GM12878 (cell line): ENCODE data around the gene SPAG9. TPM values are rescaled to one million over a fixed set of nuclear protein-coding genes. Genes with fewer than 3 reads are reported as not detected.

Experiments used
- ATAC-seq: fragments of 200-7000 bp; cut with Tn5 transposase; 3 replicates; pipeline ENCODE4 v1.9.1; 2020; ENCODE audit warnings: mild to moderate bottlenecking, moderate library complexity
- BruUV-seq: library from RNA; stranded (reverse); fragments of 400-500 nt; replicated peaks from 2 replicates; lab custom pipeline; 2021; lab: Mats Ljungman, UMichigan
- CTCF ChIA-PET: fragments of 300-600 bp; sonication (Branson Sonifier 250); formaldehyde crosslinking; extraction: SDS; loops from one replicate; lab custom pipeline; 2021; ENCODE audit warnings: inconsistent platforms; lab: Yijun Ruan, JAX
- POLR2A ChIA-PET: fragments of 350-600 bp; formaldehyde crosslinking; extraction: SDS; loops from one replicate; lab custom pipeline; 2021; ENCODE audit warnings: inconsistent platforms; lab: Charles Lee
- RAD21 ChIA-PET: fragments of 300-600 bp; sonication (Branson Sonifier 250); formaldehyde crosslinking; loops from one replicate; lab custom pipeline; 2023; ENCODE audit warnings: antibody characterized with exemption; ENCODE audit not compliant: unreplicated experiment; lab: Charles Lee
- SMC1A ChIA-PET: fragments of 300-600 bp; sonication (Branson Sonifier 250); formaldehyde crosslinking; loops from one replicate; lab custom pipeline; 2023; ENCODE audit not compliant: unreplicated experiment, uncharacterized antibody; lab: Charles Lee
- DNase-seq: peaks from one replicate; pipeline ENCODE4 v3.0.0-alpha.2; 2011; ENCODE audit warnings: low read depth, low spot score
- FAIRE-seq: peaks from 3 replicates; lab custom pipeline; 2011; peaks lifted over from hg19 to GRCh38; lab: Jason Lieb, UNC
- H2AFZ ChIP-seq: 2 replicates; pipeline ENCODE4 v1.6.0; 2011; ENCODE audit warnings: low read depth, low read length, control low read depth; ENCODE audit not compliant: control insufficient read depth
- H3K27ac ChIP-seq: 2 replicates; pipeline ENCODE4 v1.5.1; 2011; ENCODE audit warnings: control low read depth; ENCODE audit not compliant: control insufficient read depth, insufficient read depth
- H3K27me3 ChIP-seq, 2 experiments: replicated peaks in 1 of 2; 2 replicates each; pipeline versions ENCODE4 v1.6.0 to v1.6.1; 2011; ENCODE audit warnings: low read length in 1 of 2; ENCODE audit not compliant: control insufficient read depth in 2 of 2, insufficient read depth in 2 of 2
- H3K36me3 ChIP-seq, 2 experiments: 2 replicates each; pipeline ENCODE4 v1.5.1; 2011; ENCODE audit warnings: low read length in 1 of 2; ENCODE audit not compliant: control insufficient read depth in 2 of 2, insufficient read depth in 2 of 2
- H3K4me1 ChIP-seq: 2 replicates; pipeline ENCODE4 v1.6.1; 2011; ENCODE audit warnings: mild to moderate bottlenecking, low read length, moderate library complexity, mixed read lengths; ENCODE audit not compliant: control insufficient read depth, insufficient read depth
- H3K4me2 ChIP-seq: 2 replicates; pipeline ENCODE4 v1.6.0; 2011; ENCODE audit warnings: control low read depth; ENCODE audit not compliant: control insufficient read depth, insufficient read depth
- H3K4me3 ChIP-seq: fragments of 200-600 bp; sonication (generic); 2 replicates; pipeline ENCODE4 v1.5.1; 2016
- H3K79me2 ChIP-seq: 2 replicates; pipeline ENCODE4 v1.6.0; 2011; ENCODE audit warnings: low read length; ENCODE audit not compliant: control insufficient read depth, insufficient read depth
- H3K9ac ChIP-seq: 2 replicates; pipeline ENCODE4 v1.8.0; 2011; ENCODE audit warnings: low read length, control low read depth, mixed read lengths; ENCODE audit not compliant: control insufficient read depth, insufficient read depth
- H3K9me3 ChIP-seq: replicated peaks from 3 replicates; pipeline ENCODE4 v1.5.1; 2011; ENCODE audit warnings: mild to moderate bottlenecking, low read length; ENCODE audit not compliant: control insufficient read depth, insufficient read depth
- H4K20me1 ChIP-seq: 2 replicates; pipeline ENCODE4 v1.6.0; 2011; ENCODE audit not compliant: control insufficient read depth, insufficient read depth
- E2F8 ChIP-seq: fragments of 450-650 bp; IDR thresholded peaks from 2 replicates; pipeline ENCODE4 v1.6.1; 2018; ENCODE audit warnings: mild to moderate bottlenecking, low read depth, moderate library complexity; ENCODE audit not compliant: partially characterized antibody
- KAT2A ChIP-seq: conservative IDR thresholded peaks from 2 replicates; pipeline ENCODE4 v1.6.1; 2011; ENCODE audit warnings: low read depth, low read length; ENCODE audit not compliant: control insufficient read depth
- NR2C1 ChIP-seq: fragments of 450-650 bp; IDR thresholded peaks from 2 replicates; pipeline ENCODE4 v1.6.1; 2017; ENCODE audit warnings: antibody characterized with exemption, mild to moderate bottlenecking, moderate library complexity
- ZBED1 ChIP-seq: IDR thresholded peaks from 2 replicates; pipeline ENCODE4 v1.6.1; 2016; ENCODE audit warnings: borderline replicate concordance
- WGBS: methylation state at CpG from one replicate; pipeline ENCODE4 v1.1.6; 2016; ENCODE audit warnings: low lambda C conversion rate; ENCODE audit not compliant: insufficient replicate concordance, insufficient coverage; ENCODE audit errors: missing lambda C conversion rate; 5-methylcytosine and 5-hydroxymethylcytosine counted together
- in situ Hi-C: fragments of 300-500 bp; cut with MboI; formaldehyde crosslinking; loops from 9 replicates; pipeline ENCODE4 v1.14.3; 2018; ENCODE audit warnings: mixed read lengths
- intact Hi-C: fragments of 100-400 bp; cut with micrococcal nuclease; formaldehyde crosslinking; loops from one replicate; pipeline ENCODE4 v1.14.2; 2022; ENCODE audit not compliant: unreplicated experiment
- polyA plus RNA-seq, 11 experiments: library from polyadenylated mRNA; depleted of rRNA in 4 of 11; unstranded in 6 of 11; stranded (reverse) in 5 of 11; fragments of >200 nt; fragmentation: Nextera tagmentation in 4 of 11; fragmentation: Illumina TruSeq in 1 of 11; extraction: Ambion mirVana in 4 of 11; extraction: Trizol in 1 of 11; gene quantifications; 1 replicate in 1 of 11; 2 replicates in 10 of 11; pipeline versions ENCODE4 v1.2.1 to v1.2.3, GENCODE V29; 2011 to 2016; ENCODE audit warnings: inconsistent platforms in 2 of 11, missing spikeins in 2 of 11, low read depth in 1 of 11
- total RNA-seq, 4 experiments: library from RNA; depleted of rRNA in 3 of 4; stranded (reverse); fragments of >200 nt in 3 of 4; fragmentation: Illumina TruSeq in 1 of 4; extraction: Trizol in 1 of 4; gene quantifications; 2 replicates each; pipeline versions ENCODE4 v1.2.1 to v1.2.3, GENCODE V29; 2013 to 2021

The SPAG9 gene
- total and polyA plus RNA-seq, 10 of the 15 experiments (the other 5 are each of a cell fraction or from before 2014, with no cell fraction given) = 6.6 to 42.0 (median 24.9) TPM

DNA sequence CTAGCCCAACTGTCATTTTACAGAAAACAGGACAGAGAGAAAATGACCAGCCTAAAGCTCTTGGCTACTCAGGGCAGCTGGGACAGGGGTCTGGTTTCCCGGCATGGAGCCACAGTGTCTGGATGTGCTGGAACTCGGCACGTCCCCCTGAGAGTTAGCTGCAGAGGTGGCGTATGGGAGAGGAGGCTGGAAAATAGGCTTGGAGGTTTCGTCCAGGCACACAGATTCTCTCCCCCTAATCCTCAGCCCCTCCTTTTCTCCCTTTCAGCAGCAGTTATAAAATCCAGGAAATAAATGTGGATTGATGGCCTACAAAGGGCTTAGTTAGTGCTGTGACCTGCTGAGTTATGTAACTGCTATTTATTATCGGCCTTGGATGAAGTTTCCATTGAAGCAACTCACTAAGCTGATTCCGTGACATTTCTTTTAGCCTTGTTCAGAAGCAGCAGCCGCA, 165.0 kb downstream of the SPAG9 start:
- BruUV-seq = no TSS peak
- H4K20me1 ChIP-seq = no peaks in the 10 kb centered on the region
- peaks cover 13% of the 10 kb centered on the region for H3K4me1 ChIP-seq
- H3K27me3 ChIP-seq = no peaks in the 10 kb centered on the region
- ChIA-PET RAD21 (no interaction called here), SMC1A (interaction anchor here (1.6 to 3.7 kb wide), 2 partner anchors 99 to 103 kb away, joined by 4 to 28 read pairs; no protein-coding TSS in a partner anchor), POLR2A (no interaction called here), CTCF (interaction anchor here (0.6 to 12.2 kb wide), 9 partner anchors 9 to 742 kb away, joined by 3 to 309 read pairs (median 9); partner anchors contain the start of gene TOB1)
- no peak overlapping the region for H3K4me2 ChIP-seq
- H3K79me2 ChIP-seq = no peaks in the 10 kb centered on the region
- in situ Hi-C loops = loop anchor here (10.0 kb wide), 2 partner anchors 171 to 411 kb away; partner anchors contain the start of gene SPATA20
- no peak overlapping the region for H3K4me3 ChIP-seq
- intact Hi-C loops = loop anchor here (2.0 to 10.0 kb wide), 2 partner anchors 103 to 411 kb away; partner anchors contain the start of gene SPATA20
- H3K9ac ChIP-seq = no peak overlapping the region
- no peak overlapping the region for H3K27ac ChIP-seq
- H2AFZ ChIP-seq = no peak overlapping the region
- DNase-seq = no peak
- ATAC-seq = no peak
- no peak for FAIRE-seq
- TF ChIP-seq ZBED1 (no peak), KAT2A (no peak), NR2C1 (no peak), E2F8 (no peak)
- no peaks in the 10 kb centered on the region for H3K9me3 ChIP-seq
- 70% methylated on average over 8 of the region's 8 CpGs for WGBS
- H3K36me3 ChIP-seq = no peaks in the 10 kb centered on the region; a peak in 1 of 4 replicates
